HG03108 (cell line): ENCODE measurements around the gene ANKRD33B.

Experiments used
- ATAC-seq: cut with Tn5 transposase; IDR thresholded peaks from one replicate; pipeline ENCODE4 v1.9.1; 2021; ENCODE audit warnings: moderate library complexity; ENCODE audit not compliant: unreplicated experiment

ANKRD33B gene

DNA sequence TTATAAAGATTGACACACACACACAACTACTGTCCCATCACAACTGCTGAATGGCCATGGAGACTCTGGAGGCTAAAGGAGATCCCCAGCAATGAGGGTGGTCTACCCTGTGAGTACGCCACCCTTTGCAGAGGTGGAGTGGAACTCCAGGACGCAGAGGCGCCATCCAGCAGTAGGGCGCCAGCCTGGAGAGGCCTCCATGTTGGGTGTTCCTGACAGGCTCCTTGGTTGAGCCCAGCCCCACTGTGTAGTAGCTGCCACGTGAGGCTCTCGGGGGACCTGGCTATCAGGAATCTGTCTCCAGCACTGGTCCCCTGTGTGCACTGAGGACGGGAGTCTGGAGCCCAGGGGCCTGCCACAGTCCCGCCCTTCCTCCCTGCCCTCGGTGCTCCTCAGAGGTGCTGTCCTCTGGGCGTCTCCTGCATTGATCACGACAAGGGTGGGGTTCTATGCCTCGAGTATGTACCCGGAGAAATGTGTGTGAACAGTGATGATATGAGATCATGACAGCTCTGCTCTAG, 124.8 kb downstream of the ANKRD33B start:
- ATAC-seq: no peak

DNA sequence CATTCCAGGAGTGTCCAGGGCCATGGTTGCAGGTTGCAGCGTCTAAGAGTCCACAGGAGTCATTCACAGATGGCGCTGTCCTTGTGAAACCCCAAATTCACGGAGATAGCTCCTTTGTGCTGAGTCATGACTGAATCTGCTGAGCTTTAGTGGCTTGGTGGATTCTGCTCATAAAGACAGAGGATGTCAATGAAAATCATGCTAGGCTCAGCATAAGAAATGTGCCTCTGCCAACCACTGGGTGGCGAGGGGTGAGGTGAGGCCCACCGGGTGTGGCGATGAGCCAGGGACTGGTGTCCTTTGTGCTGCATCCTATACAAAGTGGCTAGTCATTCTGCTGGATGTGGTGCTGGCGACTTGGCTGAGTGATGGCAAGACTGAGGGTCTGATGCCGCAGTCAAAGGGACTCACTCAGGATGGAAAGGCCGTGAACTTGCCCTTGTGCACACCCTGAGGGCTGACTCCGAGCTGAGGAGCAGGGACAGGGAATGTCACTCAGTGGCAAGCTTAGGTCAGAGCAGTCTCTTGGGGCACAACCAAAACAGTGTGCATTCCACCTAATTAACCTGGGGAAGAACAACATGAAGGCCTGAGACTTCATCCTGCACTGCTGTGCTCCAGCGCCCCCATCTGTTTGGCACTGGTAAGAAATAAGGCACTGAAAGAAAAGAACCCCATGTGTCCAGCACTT, 125.7 kb downstream of the ANKRD33B start:
- ATAC-seq: no peak

DNA sequence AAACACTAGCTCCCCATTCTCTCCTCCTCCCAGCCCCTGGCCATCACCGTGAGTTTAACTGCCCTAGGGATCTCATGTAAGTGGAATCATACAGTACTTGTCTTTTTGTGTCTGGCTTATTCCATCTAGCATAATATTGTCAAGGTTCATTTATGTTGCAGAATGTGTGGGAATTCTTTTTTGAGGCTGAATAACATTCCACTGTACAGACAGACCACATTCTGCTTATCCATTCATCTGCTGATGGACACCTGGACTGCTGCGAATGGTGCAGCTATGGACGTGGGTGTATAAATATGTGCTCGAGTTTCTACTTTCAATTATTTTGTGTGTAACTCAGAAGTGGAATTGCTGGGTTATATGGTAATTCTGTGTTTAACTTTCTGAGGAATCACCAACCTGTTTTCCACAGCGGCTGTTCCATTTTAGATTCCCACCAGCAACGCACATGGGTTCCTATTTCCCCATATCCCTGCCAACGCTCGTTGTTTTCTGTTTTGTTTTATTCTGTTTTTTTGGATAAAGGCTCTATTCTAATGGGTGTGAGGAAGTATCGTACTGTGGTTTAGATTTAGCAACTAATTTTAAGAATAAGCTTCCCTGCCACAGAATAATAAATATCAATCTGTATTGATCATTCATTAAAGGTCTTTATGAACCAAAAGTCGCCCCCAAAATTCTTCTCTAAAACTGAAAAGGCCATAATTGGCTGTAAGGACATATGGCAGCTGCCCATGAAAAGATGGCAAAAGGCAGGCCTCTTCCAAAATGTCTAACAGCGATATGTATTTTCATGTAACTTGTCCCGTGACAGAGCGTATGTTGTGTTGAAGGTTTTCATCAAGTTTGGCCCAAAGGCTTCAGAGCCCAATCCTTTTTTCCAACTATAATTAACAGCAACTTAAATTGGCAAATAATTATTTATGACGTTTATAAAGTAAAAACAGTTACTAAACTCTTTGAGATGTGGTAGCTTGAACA, 126.9 kb downstream of the ANKRD33B start:
- ATAC-seq: no peak

DNA sequence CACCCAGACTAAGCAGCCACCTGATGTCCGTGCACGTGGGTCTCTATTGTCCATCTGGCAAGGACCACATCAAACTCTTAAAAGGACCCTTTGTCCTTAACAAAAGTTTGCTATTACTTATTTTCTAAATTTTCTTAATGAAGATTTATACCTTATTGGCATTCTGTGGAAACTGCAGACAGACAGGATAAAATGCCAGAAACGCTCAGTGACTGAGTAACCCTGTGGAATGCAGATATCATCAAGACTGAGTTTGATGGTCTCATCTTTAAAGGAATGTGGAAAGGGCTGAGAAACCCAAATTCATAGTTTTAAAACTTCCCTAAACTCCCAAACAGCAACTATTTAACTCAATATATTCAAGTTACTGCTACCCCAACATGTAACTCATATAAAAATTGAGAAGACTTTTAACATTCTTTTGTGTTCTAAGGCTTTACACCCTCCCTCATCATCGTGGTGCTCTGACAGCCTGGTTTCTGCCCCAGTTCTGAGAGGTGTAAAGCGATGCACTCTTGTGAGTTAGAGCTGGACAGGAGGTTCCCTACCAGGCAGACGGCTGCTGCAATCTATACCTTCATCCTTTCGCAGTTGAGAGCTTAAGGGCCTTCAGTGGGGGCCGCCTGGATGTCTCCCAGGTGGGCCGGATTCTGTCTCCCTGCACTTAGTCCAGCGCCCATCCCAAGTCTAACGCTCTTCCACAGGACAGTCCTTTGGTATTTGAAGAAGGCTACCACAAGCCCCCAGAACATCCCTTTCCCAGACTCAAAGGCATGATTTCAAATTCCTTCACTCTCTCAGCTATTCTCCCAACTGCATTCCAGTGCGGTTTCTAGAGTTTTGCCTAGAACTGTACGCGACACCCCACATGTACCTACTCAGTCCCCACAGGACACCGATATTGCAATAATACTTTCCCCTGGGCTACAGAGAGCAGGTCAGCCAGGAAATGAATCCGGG, 128.2 kb downstream of the ANKRD33B start:
- ATAC-seq: no peak

DNA sequence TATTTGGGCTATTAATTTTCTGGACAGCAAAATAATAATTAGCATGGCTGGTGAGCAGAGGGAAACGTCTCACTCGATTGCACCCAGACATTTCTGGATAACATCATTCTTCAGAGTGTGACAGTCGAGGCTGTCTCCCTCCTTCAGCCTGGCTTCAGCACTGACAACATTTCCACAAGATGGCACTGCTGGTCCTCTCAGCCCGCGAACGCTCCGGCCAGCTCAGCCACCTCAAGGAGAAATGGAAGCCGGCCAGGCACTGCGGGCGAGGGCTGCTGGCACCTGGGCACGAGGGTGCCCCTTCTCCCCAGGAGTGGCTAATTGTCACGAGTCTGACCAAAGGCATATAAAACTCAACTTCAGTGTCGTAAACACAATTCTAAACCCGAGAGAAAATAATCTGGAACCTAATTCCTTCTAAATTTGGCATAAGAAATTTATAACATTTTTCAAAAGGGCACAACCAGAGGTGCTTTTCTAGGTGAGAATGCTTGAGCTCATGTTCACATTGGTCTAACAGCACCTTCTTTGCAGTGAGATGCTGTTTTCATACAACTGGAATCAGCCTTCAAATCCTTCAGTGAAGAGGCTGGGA, 131.3 kb downstream of the ANKRD33B start:
- ATAC-seq: no peak

DNA sequence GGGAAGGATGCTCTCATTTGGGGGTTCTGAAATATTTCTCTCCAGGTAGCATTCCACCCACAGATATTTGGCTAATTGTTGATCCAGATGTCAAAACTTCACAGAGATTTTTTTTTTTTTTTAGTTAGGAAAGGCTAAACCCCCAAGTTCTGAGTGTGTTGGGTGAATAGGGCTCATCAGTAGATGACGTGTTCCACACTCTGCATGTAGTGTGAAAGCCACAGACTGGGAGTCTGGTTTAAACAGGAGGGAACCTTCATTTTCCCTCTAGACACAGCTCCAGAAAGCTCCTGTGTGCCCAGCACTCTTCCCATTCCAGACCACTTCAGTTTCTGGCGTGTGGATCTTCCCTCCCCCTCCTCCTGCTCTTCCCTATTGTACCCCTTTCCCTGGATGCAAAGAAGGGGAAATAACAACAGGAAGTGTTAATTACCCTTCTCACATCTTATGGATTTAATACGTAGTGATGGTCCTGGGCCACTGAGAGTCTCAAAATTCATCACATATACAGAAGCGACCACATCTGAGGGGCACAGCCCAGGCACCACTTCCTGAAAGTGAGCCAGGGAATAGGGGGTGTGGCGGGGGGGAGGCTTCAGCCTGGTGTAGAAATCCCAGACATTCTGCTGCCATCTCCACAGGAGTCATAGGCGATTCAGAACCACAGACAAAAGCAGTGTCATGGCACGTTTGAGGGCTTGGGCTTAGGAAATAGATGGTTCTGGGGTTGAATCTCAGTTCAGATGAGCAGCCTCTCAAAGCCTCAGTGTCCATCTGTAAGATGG, 132.1 kb downstream of the ANKRD33B start:
- no peak for ATAC-seq

DNA sequence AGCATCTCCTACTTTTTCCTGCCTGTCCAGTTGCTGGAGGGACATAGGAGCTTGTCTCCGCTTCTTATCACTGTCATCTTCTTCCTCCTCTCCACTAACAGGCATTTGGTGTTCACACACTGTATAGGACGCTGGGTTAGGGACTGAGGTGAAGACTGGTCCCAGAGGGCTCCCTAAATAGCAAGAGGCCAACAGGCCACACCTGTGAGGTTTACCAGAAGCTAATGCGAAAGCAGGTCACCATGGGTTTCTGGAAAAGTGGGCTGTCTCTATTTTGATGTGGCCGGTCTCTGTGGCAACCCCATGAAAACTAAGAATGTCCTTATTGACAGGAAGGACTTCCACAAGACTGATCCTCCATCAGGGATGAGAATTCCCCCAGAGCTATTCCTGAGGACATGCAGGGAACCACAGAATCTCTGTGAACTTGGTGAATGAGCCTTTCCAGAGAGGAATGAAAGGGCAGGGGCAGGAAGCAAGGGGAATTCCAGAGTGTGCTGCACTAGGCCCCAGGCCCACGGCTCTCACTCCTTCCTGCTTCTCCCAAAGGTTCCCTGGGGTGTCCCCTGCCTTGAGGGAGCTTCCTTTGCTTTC, 135.5 kb downstream of the ANKRD33B start:
- ATAC-seq: peak; percentile 49

DNA sequence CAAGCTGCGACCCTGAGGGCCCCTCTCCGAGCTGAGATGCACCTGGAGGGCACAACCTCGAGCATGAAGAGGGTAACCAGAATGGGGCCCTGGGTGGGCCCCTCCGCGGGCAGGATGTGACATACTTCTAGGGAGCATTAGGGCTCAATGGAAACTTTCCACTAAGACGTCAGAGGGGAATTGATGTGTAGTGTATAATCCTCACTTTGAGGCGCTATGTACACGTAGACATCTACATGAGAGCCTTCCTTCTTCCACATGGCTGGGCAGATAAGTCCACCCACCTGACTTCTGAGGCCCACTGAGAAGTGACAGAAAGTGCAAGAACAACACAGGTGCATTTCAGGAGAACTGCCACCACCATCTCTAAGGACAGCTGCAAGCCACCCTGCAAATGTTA, 136.1 kb downstream of the ANKRD33B start:
- peak; percentile 56 for ATAC-seq

DNA sequence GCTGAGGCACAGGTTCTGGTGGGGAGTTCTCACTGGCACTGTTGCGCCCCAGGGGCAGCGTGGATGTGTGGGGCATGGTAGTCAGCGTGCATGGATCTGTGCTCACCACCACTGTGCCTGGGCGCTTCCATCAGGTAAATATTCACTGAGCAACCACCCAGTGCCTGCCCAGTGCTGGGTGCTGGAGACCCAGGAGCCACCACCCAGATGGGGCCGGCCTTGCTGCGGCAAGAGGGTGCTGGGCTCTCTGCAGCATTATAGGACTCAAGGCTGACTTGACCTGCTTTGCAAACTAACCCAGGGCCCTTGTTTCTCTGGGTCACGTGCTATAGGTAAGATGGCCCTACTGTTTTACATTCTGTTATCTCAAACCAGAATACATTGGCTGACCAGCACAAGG, 136.6 kb downstream of the ANKRD33B start:
- ATAC-seq: no peak

DNA sequence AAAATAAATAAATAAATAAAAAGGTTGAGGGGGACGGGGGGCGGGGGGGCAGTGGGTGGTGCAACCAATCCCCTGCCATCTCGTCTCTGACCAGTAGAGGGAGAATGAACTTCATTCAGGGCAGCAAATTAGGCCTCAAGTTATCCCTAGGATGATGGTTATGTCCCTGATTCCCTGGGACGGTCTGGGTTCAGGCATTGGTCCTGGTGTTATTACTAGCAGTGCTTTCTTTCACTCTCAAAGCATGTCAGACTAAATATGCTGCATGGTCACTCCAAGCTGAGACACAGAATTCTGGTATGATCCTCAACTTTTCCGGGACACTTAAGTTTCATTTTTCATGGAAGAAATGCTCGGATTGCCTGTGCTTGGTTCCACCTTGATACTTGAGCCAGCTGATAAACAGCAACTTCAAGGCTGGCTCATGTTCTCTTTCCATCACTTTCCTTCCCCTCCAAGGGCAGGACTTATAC, 137.7 kb downstream of the ANKRD33B start:
- no peak for ATAC-seq

DNA sequence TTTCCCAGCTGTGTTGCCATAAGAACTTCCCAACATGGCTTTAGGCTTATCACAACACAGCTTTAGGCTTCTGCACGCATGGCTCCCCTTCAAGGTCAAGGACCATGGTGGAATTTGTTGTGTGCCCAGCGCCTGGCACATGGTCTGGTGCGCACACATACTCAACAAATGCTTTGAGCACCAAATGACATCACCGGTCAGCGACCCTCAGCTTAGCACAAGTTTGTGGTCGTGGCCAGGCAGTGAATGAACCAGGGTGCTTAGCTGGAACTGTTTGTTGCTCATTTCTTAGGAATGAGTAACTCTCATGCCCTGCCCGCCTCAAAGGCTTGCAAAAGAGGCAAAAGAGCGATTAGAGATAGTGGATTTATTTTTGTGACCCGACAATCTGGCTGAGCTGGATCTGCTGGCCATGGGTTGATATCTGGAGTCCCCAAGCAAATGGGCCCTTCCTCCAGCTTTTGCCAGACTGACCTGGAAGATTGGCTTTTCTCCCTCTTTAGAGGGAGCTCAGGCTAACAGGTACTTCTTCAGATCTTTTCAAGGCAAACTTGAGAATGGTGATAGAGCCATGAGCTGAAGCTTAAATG, 138.3 kb downstream of the ANKRD33B start:
- ATAC-seq: no peak

DNA sequence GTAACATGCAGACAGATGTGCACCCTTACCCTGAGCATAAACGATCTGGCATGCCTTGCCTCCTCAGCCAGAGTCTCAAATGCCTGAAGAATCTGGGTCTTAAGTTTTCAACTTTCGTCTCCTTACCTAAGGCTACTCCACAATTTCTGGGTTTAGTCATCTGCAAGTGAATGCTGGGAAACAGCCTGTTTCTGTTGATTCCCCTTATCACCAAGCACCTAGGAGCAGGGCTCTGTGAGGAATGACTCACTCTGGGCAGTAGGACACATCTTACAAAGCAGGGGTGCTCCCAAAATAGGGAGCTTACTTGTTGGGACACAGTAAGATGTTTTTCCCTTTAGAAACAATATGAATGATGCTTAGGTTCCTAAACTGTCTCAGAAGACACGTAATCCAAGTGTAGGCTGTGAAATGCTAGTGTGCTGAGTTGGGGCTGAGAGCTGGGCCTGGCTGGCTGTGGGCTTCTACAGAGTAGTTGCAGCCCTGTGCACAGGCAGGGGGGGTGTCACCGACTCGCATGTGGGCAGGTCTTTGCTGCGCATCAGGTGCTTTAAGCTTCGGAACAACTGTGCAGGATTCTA, 139.1 kb downstream of the ANKRD33B start:
- no peak for ATAC-seq

DNA sequence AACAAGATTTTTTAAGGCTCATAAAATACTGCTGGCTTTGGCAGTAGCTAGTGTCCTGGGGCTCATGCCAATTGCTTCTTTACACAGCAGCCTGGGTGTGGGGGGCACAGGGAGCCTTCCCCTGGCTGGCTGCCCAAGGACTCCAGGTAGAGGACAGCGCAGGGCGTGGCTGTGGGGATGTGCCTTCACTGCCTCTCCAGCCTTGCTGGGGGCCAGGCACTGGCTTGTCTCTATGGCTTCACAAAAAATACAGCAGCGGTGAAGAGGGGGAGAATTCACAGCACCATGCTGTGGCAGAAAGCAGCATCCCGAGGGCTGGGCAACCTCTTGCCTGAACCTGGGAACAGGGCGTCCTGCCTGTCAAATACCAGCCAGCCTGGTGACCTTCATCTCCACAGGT, 139.8 kb downstream of the ANKRD33B start:
- no peak for ATAC-seq

DNA sequence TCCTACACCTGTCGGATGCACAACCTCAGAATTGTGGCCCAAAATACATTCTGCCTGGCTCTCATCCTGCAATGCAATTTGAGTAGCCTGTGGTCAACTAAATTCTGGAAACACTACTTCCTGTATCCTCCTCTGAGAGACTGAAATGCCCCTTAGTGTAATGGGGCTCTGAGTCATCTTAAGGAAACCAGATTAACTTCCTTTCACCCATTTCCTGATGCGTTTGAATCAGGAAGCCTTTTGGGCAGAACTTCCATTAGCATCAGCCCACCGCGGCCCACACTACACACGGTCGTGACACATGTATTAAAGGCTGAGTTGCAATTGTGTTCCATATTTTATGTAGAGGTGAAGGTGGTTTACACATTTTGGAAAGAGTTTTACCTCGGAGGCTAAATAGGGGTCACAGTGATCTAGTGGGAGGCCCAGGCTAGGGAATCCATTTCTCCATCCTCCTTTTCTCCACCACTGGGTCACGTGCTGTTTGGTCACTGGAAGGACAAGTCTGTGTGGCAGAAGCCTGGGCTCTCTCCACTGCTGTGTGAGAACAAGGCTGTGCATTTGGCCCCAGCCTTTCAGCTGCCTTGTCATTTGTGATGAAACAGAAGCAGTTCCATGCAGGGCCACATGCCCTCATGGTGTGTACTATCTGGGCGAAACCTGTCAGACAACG, 141.2 kb downstream of the ANKRD33B start:
- ATAC-seq: no peak

DNA sequence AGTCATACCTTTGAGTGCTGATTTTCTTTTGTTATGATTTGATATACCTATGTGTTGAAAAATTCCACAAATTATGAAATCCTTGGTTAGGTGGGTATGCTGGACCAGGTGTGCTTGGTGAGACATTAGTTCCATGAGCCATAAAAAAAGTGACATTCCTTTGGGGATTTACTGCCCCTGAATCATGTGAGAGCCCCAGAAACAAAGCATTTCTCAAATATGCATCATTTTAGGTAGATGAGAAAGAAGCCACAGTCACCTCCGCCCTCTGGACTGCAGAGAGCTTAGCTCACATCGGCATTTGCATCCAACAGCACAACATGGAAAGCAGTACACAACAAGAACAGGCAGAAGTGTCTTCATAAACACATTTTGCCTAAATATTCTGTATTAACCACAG, 141.9 kb downstream of the ANKRD33B start:
- ATAC-seq: no peak

DNA sequence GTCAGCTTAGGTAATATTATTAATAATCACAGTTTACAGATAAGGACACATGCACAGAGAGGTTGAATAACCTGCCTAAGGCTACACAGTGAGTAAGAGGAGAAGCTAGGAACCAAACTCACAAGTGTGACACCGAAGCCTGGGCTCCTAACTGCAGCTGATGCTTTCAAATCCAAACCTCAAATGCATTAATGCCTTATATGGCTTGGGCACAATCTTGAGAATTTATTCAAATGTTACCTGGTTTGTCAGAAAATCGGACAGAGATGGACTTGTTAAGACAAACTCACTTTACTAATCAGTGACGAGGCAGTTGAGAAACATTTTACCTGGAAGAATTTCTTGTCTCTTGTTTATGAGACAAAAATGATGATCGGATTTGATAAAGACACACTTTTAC, 142.5 kb downstream of the ANKRD33B start:
- no peak for ATAC-seq
